HT1080 (cell line): ENCODE results near the gene NINJ2. TPM values are rescaled to one million over a fixed set of nuclear protein-coding genes. Genes with fewer than 3 reads are reported as not detected.
A peak's percentile ranks its signal among the peaks of the same experiment; 100 is the strongest.
"Not testable (repeated sequence)": the region's sequence is repeated elsewhere in the genome, so short reads cannot be mapped to it uniquely, and the experiment has no call there.

Experiments used
- DNase-seq: peaks from one replicate; pipeline ENCODE4 v3.0.0-alpha.2; 2015; ENCODE audit warnings: low read depth
- total RNA-seq: library from RNA; depleted of rRNA; stranded (reverse); fragments of >200 nt; shearing (Covaris generic); gene quantifications from 2 replicates; pipeline ENCODE4 v1.2.3, GENCODE V29; 2014

NINJ2 gene
- total RNA-seq, 1 experiment from 2014 or later = 0.50 TPM

DNA sequence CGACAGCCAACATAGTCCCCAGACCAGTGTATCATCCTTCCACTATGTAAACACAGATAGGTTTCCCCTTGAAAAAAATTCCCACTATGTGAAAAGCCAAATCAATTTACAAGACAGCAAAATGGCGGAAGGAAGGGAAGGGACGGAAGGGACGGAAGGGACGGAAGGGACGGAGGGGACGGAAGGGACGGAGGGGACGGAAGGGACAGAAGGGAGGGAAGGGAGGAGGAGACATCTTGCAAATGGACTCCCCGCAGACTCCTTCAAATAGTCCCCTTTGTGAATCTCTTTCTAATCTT, 75.3 kb downstream of the NINJ2 start:
- DNase-seq = no peak

DNA sequence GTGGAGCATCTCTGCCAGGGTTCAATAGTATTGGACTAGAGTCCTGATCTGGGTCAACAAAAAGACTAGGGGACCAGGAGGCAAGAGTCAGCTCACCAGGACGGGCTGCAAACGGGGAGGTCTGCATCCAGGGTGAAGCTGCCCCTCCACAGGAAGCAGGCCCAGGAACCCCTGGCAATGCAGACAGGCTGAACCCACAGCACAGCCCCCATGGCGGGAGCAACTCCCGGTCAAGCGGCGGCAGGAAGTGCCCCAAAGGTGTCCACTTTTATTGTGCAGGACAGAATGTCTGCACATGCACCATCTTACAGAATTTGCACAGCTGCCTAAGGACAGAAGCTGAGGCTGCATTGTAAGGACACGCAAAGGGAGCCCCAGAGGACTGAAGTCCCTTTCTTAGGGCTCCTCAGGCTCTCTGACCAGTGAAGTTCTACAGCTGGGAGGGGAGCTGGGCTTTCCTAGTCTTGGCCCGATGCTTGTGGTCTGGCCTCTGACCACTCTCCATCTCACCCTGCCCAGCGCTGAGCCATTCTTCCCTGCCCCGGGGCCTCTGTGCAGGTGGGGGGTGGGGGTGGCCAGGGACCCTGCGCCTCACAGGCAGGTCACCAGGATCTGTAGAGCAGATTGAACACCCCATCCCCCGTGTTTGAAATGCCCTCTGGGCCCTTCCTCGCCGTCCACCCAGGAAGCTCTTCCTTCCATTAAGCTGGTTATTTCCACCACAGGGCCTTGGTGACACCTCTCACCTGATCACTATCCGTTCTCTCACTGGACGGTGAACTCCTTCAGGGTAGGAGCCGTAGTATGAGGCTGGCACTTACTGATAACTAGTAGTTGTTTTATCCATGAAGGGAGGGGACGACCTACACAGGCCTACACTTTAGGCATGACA, 75.9 kb downstream of the NINJ2 start:
- DNase-seq = no peak

DNA sequence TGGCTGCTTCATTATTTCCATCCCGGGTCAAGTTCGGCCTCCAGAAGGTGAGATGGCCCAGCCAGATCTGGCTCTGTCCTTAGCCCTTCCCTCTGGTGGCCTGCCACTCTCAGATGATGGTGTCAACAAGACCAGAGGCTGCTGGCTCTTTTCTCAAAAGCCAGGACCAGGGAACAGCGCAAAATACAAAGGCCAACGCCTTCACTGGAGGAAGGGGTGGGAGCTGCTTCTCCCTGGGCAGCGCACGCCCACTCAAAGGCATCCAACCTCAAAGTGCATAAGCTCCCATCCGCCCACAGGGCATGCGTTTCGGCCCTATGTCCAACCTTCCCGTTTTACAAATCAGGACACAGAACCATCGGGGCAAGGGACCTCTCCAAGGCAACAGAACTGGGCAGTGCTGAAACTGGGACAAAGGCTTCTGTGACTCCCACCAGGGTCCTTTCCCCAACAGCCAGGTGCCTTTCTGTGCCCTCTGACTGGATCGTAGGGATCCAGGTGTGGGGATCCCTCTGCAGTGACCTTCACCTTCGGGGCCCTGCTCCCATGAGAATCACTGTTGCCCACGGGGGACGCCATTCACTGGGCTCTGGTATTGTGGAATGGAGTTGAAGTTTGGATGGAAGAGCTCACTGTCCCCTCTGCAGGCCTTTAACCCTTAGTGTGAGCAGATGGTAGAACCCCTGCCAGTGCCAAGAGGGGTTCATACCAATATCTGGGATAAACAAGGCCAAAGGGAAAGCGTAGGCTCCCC, 76.8 kb downstream of the NINJ2 start:
- no peak for DNase-seq

DNA sequence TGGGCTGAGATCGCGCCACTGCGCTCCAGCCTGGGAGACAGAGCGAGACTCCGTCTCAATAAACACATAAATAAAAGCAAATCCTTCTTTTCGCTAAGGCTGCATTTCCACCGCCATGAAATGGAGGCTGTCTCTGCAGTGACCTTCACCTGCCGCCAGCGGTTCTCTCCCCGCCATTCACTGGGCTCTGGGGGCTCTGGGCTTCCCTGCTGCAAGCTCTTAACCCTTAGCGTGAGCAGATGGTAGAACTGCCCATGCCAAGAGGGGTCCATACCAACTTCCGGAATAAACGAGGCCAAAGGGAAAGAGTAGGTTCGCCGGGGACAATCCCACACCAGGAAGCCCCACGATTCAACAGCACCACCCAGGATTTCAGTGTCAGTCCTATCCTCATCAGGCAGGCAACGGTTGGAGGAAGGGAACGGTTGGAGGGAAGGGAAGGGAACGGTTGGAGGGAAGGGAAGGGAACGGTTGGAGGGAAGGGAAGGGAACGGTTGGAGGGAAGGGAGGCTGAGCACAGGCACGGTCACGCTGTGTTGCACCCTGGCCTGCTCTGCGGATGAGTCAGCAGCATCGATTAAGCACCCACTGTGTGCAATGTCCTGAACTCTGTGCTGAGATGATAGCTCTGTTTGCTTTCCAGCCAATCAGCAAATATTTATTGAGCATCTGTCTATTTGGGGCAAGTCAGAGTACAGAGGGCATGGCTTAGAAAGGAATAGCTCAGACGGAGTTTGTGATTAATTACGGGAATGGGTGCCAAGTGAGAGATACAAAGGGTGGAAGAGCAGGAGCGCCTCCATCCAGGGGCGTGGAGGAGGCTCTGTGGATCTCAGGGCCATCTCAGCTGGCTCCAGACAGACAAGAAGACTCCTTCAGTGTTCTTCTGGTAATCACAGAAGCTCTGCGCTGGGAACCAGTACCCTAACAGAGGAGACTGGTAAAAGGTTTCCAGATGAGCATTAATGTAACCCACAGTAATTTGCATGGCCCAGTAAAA, 77.9 kb downstream of the NINJ2 start:
- no peak for DNase-seq

DNA sequence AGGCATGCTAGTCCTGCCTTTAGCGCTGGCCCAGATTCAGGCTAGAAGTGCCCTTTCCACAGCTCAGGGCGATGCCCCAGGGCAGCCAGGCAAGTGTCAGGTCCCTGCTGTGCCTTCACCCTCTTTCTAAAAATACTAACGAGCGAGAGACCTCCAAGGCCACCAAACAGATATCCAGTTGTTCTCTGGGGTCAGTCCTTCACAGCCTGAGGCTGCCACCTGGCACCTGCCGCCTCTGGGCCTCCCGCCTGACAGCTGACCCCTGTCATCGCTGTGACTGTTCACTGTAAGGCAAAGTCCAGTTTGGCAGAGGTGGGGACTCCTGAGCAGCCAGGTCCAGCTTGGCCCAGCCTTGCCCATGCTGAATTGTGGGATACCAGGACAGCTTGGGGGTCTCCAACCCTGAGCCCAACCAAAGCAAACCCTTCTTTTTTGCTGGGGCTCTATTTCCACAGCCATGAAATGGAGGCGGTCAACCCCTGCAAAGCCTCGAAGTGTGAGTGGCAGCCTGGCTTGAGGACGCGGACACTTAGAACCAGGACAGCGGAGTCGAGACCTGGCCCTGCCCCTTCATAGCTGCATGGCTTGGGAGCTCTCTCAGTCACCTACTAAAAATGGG, 79.9 kb downstream of the NINJ2 start:
- no peak for DNase-seq

DNA sequence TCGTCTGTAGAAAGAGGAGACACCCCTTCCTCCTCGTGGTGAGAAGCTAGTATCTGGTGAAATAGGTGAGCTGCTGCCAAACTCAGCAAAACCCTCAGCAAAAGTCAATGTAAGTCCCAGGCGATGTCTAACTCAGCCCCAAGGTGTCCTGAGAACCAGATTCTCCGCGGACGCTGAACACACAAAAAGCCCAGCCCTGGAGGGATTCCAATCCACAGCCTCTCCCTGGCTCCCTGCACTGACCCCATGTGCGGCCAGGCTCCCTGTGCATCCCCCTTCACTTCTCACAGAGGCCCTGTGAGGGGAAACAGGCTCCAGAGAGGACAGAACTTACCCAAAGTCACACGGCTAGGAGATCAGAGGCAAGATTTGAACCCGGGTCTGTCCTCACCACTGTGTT, 81.5 kb downstream of the NINJ2 start:
- no peak for DNase-seq

DNA sequence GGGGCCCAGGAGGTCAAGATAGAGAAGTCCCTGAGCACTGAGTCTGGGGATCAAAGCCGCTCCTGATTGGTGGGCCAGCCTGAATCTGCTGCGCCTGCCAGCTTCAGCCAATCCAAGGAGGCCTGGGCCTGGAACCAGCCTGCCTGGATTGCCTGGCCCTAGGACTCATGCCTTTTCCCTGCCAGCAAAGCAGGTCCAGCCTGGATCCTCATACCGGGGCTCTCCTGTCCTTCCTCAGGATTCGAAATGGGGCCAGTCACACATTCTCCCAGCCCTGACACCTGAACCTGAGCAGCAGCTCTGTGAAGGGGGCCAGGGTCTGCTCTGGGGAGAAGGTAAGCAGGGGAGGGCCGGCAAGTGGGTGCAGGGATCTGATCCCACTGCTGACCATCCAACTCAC, 81.9 kb downstream of the NINJ2 start:
- DNase-seq = no peak

DNA sequence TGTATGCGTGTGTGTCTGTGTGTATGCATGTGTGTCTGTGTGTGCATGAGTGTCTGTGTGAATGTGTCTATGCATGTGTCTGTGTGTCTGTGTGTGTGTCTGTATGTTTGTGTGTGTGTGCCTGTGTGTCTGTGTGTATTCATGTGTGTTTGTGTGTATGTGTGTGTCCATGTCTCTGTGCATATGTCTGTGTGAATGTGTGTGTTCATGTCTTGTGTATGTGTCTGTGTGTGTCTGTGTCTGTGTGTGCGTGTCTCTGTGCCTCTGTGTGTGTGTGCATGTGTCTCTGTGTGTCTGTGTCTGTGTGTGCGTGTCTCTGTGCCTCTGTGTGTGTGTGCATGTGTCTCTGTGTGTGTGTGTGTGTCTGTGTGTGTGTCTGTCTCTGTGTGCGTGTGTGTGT, 82.4 kb downstream of the NINJ2 start:
- no peak for DNase-seq

DNA sequence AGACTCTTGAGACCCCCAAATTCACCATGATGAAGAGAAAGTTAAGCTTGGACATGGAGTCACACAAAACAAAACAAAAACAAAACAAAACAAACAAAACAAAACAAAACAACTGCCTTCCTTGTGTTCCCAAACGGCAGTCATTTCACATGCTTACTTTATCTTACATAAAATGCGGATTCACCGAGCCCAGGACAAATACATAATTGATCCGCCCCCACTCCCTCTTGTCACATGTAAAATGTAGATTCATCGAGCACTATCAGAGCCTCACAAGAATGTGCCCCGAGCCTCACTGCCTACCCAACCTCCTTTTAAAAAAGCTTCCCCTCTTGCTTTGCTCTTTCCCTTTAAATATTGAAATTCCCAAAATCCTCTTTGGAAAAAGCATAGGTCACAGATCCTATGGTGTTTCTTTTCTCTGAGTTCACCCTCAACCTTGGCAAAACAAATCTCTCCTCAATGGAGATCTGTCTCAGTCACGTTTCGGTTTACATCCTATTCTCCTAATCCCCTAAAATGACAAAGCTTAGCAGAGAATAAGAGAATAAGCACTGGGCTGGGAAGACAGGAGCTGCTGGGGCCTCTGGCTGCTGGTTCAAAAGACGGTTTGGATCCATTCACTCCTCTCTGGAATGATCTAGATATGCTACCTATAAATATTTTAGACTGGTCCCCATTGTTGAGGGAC, 83.7 kb downstream of the NINJ2 start:
- DNase-seq = no peak

DNA sequence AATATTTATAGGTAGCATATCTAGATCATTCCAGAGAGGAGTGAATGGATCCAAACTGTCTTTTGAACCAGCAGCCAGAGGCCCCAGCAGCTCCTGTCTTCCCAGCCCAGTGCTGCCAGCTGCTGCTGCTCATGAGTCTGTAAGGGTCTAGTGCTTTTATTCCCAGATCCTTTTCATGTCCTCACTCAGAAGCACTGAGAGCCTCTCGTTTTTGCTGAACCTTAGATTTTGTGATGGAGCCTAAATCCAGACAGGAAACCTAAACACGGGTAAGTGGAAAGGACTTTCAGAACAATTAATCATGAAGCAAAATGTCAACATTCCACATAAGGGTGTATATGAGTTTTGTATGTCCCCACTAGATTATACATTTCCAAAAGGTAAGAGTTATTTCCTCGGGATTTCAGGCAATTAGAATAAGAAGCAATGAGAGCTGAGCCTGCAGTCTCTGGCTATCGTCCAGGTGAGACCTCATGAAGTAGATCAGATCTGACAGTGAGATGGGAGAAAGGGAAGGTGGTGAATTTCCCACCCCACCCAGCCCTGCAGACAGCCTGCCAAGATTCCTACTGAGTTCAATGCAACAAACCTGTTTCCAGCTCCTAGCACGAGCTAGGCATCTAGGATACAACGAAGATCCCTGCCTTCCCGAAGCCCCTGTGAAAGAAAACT, 84.4 kb downstream of the NINJ2 start:
- DNase-seq = no peak

DNA sequence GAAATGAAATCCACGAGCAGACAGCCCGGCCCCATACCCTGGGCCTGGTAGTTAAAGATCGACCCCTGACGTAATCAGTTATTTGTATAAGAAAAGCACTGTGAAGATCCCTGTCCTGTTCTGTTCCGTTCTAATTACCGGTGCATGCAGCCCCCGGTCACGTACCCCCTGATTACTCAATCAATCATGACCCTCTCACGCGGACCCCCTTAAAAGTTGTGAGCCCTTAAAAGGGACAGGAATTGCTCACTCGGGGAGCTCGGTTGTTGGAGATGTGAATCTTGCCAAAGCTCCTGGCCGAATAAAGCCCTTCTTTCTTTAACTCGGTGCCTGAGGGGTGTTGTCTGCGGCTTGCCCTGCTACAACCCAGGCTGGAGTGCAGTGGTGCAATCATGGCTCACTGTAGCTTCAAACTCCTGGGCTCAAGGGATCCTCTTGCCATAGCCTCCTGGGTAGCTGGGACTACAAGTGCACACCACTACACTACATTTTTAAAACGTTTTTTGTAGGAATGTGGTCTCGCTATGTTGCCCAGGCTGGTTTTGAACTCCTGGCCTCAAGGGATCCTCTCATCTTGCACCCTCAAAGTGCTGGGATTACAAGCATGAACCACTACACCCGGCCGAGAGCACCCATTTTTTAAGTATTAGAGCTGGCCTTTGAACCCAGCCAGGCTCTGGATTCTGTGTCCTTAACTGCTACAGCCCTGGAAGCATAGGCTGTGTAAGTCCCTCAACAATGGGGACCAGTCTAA, 85.1 kb downstream of the NINJ2 start:
- not testable (repeated sequence) for DNase-seq

DNA sequence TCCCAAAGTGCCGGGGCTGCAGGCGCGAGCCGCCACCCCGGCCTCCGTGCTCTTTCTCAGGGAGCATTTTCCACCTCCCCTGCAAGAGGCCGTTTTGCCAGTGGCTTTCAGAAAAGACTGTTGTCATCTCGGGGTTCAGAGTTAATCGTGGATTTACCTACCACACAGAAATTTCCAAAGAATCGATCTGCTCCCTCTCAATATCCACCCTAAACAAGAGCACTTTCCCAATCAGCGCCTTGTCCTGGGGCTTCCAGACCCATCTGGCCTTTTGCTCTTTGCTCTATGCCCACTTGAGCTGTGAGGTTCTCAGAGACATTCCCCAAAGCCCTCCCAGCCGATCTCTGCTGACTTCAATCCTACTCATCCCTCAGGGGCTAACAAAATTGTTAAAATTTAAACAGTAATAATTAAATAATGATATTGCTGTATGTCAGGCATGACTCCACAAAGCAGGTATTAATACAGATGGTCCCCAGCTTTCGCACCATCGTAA, 86.6 kb downstream of the NINJ2 start:
- DNase-seq = no peak

DNA sequence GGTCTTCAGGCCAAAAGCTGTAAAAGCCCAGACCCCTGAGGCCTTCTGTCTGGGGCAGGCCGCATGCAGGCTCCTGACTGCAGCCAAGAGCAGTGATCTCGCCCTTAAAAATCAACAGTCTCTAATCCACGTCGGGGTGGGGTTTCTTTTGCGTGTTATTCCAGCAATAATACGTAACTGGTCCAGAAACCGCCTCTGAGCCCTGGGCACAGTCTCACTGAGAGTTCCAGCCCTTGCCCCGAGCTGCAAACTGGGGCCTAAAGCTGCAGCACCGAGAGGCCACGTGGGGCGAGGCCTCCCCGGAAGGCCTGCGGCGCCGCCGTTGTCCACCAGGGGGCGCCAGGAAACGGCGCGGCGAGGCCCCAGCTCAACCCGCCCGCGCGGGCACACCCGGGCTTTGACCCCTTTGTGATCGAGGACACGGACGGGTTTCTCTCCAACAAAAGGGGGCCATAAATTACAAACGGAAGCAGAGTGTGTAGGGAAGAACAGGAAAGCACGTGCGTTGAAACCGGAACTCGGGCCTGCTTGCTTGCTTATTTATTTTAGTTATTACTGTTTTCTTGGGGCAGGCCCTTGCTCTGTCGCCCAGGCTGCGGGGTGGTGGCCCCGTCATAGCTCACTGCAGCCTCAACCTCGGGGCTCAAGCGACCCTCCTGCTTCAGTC, 87.2 kb downstream of the NINJ2 start:
- DNase-seq = peak; percentile 74

DNA sequence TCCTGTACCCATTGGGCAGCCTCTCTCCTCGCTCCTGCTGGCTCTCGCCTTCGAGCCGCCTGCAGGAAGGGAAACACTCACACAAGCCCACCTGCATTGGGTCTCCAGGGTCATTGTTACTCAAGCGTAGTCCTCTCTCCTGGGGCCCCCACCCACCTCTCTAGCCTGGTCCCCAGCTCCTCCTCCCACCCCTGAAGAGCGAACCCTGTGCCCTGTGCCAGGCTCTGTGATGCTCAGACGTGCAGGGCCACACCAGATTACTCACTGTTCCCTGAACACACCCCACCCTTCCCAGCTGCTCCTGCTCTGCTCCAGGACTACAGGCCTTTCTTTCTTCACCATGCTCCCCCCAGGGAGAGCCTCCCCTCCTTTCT, 88.1 kb downstream of the NINJ2 start:
- no peak for DNase-seq

DNA sequence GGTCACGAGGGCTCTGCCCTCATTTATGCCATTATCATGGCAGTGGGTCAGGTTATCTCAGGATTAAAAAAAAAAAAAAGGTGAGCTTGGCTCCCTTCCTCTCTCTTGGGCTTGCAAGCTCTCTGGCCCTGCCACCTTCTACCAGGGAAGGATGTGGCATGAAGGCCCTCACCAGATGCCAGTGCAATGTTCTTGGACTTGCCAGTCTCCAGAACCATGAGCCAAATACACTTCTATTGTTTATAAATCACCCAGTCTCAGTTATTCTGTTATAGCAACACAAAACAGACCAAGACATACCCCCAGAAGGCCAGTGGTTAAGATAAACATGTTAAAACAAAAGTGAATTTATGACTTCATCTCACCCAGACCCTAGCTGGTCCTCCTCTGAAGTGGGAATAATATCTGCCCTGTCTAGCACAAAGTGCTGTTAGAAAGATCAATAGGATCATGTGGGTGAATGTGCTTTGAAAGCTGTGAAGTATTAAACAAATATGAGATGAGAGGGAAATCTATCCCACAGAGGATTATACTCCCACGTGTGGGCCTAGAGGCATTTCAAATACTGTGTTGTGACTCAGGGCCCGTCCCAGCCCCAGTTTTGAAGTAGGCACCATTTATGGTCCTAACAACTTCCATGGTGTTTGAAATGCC, 88.6 kb downstream of the NINJ2 start:
- no peak for DNase-seq

DNA sequence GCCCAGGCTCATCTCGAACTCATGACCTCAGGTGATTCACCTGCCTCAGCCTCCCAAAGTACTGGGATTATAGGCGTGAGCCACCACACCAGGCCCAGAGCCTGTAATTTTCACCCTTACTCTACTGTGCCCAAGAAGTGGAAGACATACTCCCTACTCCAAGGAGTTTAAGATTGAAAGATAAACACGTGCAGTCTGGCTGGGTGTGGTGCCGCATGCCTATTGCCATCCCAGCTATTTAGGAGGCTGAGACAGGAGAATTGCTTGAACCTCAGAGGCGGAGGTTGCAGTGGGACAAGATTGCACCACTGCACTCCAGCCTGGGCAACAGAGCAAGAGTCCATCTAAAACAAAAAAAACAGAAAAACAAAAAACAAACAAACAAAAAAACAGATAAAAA, 90.0 kb downstream of the NINJ2 start:
- DNase-seq = no peak

DNA sequence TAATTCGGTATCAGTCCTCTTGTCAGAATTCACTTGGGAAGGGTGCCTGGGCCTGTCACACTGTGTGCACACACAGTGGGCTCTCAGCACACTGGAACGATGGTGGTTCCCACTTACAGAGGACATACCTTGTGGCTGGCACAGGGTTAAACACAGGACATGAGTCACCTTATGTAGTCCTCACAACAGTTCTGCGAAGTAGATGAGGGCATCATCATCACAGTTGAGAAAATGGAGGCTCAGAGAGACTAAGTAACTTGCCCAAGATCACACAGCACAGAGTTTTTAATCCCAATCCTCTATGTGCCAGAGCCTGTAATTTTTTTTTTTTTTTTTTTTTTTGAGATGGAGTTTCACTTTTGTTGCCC, 90.7 kb downstream of the NINJ2 start:
- DNase-seq = peak; percentile 52
